ENCODE results near the gene PRR36. TPM values are rescaled to one million over a fixed set of nuclear protein-coding genes. Genes with fewer than 3 reads are reported as not detected.

PRR36 gene
- total and polyA plus RNA-seq, 2 donors (not counting 1 experiment from before 2014, with no cell fraction given): 0.01 TPM; not detected in 1

DNA sequence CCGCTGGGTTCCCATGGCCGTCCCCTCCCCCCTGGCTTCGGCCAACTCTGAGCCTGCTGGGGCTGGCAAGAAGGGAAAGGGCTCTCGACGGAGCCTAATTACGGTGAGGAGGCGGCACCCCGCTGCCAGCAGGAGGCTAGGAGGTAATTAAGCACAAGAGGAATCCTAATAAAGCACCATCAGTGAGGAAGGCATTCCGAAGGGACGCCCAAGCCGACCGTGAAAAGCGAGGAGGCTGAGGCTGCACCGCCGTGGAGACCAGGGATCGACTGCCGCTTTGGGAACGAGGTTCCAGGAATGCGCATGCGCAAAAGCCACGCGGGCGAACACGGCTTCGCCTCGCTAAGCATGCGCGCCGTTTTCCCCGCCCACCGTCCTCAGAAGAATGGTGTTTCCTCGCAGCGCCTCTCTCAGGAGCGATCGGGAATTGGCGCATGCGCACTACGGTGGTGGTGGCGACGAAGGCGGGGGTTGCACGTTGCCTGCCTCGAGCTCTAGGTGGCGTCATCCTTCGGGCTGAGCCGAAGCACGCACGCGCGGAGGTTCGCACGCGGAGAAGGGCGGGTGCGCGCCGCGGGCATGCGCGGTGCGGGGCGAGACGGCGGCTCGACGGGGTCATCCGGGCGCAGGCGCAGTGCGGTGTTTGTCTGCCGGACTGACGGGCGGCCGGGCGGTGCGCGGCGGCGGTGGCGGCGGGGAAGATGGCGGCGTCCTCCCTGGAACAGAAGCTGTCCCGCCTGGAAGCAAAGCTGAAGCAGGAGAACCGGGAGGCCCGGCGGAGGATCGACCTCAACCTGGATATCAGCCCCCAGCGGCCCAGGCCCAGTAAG is 29.3 kb upstream of the PRR36 start, which contains the start of gene MAP2K7:
TSS of gene MAP2K7 (plus strand) at position 634 of the 830 bp plus-strand sequence. CDS start at position 702, 68 bp downstream.
- Histone ChIP-seq H3K9me3 (ENCODE audit: control extremely low read depth in 1 of 3, control insufficient read depth in 2 of 3, insufficient read depth in 1 of 3, low read length in 2 of 3) (peaks cover 0 to 7% (median 0%) of the 10 kb centered on the region in 3 donors), H3K79me2 (ENCODE audit: control insufficient read depth, insufficient read depth, low read length) (peaks cover 48% of the 10 kb centered on the region), H2AFZ (ENCODE audit: insufficient read depth, low read depth, low read length, poor library complexity, severe bottlenecking) (peak within 1 kb of the TSS; percentile 89), H3K27me3 (replicated peaks in 1 of 4; ENCODE audit: control extremely low read depth in 1 of 4, control insufficient read depth in 3 of 4, insufficient read depth in 4 of 4, low read length in 3 of 4) (no peaks in the 10 kb centered on the region), H3K4me2 (replicated peaks; ENCODE audit: low read depth, low read length, poor library complexity, severe bottlenecking) (peak within 1 kb of the TSS; percentile 89), H3K36me3 (replicated peaks in 1 of 2; ENCODE audit: control extremely low read depth in 1 of 2, control insufficient read depth in 1 of 2, extremely low read depth in 1 of 2, insufficient read depth in 2 of 2, low read length in 1 of 2) (peaks cover 0 to 10% of the 10 kb centered on the region in 2 experiments), H3K4me1 (ENCODE audit: control insufficient read depth in 2 of 2, insufficient read depth in 2 of 2, low read length in 2 of 2) (peaks cover 20 to 21% of the 10 kb centered on the region in 2 donors), H4K20me1 (ENCODE audit: control insufficient read depth, insufficient read depth, low read length, poor library complexity, severe bottlenecking) (peaks cover 43% of the 10 kb centered on the region), H3K4me3 (ENCODE audit: control extremely low read depth in 1 of 5, extremely low read depth in 1 of 5, insufficient read depth in 1 of 5, low read depth in 2 of 5, low read length in 4 of 5) (peak within 1 kb of the TSS; percentile 53 to 79 (median 73)), H3K27ac (ENCODE audit: low read length in 2 of 2) (peak within 1 kb of the TSS; percentile 67 to 82), H3K9ac (ENCODE audit: low read length) (peak within 1 kb of the TSS; percentile 86)
- POLR2A ChIA-PET: interaction anchor here (0.5 to 1.3 kb wide), 7 partner anchors 13 to 201 kb away, joined by 3 to 15 read pairs (median 5); partner anchors contain the start of genes SNAPC2 and TIMM44
- Mint-ChIP-seq H3K4me1 (peaks cover 29% of the 10 kb centered on the region), H3K9me3 (ENCODE audit: insufficient read depth) (no peaks in the 10 kb centered on the region), H3K4me3 (peak within 1 kb of the TSS; percentile 95), H3K27ac (peak within 1 kb of the TSS; percentile 99), H3K27me3 (no peaks in the 10 kb centered on the region)
- DNase-seq (peak; percentile 100), ATAC-seq (ENCODE audit: low read depth) (peak; percentile 89)
- intact Hi-C loops (cut with micrococcal nuclease): loop anchor here (1.0 kb wide), 4 partner anchors 17 to 74 kb away; partner anchors contain the start of genes SNAPC2 and TIMM44
- no peak for TF ChIP-seq EZH2 (IDR thresholded peaks at IDR 0.05; ENCODE audit: borderline replicate concordance, insufficient read depth, low read depth, low read length, poor library complexity, severe bottlenecking)
- TF ChIP-seq, protein P1, sequence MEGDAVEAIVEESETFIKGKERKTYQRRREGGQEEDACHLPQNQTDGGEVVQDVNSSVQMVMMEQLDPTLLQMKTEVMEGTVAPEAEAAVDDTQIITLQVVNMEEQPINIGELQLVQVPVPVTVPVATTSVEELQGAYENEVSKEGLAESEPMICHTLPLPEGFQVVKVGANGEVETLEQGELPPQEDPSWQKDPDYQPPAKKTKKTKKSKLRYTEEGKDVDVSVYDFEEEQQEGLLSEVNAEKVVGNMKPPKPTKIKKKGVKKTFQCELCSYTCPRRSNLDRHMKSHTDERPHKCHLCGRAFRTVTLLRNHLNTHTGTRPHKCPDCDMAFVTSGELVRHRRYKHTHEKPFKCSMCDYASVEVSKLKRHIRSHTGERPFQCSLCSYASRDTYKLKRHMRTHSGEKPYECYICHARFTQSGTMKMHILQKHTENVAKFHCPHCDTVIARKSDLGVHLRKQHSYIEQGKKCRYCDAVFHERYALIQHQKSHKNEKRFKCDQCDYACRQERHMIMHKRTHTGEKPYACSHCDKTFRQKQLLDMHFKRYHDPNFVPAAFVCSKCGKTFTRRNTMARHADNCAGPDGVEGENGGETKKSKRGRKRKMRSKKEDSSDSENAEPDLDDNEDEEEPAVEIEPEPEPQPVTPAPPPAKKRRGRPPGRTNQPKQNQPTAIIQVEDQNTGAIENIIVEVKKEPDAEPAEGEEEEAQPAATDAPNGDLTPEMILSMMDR (IDR thresholded peaks at IDR 0.05): peak; percentile 66
- WGBS (ENCODE audit: insufficient coverage): under 1% methylated on average over 85 of the region's 89 CpGs
- CTCF ChIA-PET: interaction anchor here (0.5 to 1.6 kb wide), 9 partner anchors 15 to 251 kb away, joined by 3 to 12 read pairs (median 4); partner anchors contain the start of genes SNAPC2 and TRAPPC5
